ENCODE data around the gene ANKRD34B. TPM values are rescaled to one million over a fixed set of nuclear protein-coding genes. Genes with fewer than 3 reads are reported as not detected.

The ANKRD34B gene
- total and polyA plus RNA-seq, 12 donors, result 0.13 TPM; not detected in 11

DNA sequence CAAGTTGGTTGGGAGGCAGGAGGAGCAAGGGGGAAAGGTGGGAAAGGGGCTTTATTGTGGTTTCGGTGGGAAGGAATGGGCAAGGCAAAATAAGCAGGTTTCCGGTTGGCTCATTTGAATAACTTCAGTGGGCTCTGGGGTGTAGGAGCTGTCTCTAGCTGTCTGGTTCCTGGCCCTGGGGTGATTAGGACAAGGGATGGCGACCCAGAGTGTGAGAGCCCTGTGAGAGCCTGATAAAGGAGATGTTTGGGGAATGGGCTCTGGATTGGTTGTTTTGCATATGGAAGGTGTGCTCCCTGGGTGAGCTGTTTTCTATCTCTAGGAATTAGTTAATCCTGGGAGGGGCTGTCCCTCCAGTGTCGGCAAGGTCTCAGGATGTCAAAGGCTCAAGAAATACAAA, 15.4 kb downstream of the ANKRD34B start:
- DNase-seq (no peak), ATAC-seq (no peak)
- intact Hi-C loops (cut with DNase I), result no loop called here
- Histone ChIP-seq H3K4me3 (no peak overlapping the region), H3K4me1 (no peaks in the 10 kb centered on the region), H3K9me3 (no peaks in the 10 kb centered on the region), H3K27ac (no peak overlapping the region), H3K27me3 (peaks cover 0 to 78% (median 40%) of the 10 kb centered on the region in 7 donors), H3K36me3 (no peaks in the 10 kb centered on the region)
- TF ChIP-seq, protein P1, sequence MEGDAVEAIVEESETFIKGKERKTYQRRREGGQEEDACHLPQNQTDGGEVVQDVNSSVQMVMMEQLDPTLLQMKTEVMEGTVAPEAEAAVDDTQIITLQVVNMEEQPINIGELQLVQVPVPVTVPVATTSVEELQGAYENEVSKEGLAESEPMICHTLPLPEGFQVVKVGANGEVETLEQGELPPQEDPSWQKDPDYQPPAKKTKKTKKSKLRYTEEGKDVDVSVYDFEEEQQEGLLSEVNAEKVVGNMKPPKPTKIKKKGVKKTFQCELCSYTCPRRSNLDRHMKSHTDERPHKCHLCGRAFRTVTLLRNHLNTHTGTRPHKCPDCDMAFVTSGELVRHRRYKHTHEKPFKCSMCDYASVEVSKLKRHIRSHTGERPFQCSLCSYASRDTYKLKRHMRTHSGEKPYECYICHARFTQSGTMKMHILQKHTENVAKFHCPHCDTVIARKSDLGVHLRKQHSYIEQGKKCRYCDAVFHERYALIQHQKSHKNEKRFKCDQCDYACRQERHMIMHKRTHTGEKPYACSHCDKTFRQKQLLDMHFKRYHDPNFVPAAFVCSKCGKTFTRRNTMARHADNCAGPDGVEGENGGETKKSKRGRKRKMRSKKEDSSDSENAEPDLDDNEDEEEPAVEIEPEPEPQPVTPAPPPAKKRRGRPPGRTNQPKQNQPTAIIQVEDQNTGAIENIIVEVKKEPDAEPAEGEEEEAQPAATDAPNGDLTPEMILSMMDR (IDR thresholded peaks at IDR 0.05), result no peak
- 39 to 41% methylated on average over 4 of the region's 4 CpGs for WGBS, 2 donors

DNA sequence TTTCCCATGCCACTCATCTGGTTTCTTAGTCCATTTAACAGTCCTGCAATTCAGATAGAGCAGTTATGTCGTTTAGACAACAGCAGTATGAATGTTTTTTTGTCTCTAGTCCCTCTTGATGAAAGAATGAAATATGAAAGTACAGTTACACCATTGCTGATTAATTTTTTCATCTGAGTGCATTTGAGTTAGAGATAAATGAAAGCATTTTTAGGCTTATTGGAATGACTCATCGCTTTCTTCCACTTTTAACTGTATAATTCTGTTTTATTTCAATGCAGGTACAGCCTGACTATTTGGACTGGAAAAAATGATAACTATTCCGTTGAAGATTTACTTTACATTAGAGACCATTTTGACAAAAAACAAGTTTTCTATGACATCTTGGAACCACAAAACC, 28.7 kb downstream of the ANKRD34B start:
- TF ChIP-seq, protein P1 (IDR thresholded peaks at IDR 0.05), result no peak
- H3K4me3 ChIP-seq, result no peak overlapping the region
- H3K36me3 ChIP-seq, result no peaks in the 10 kb centered on the region
- no peak for ATAC-seq
- peaks cover 0 to 8% (median 0%) of the 10 kb centered on the region in 11 donors for H3K9me3 ChIP-seq
- no peak for DNase-seq
- intact Hi-C loops (cut with DNase I), result no loop called here
- H3K27me3 ChIP-seq, result no peaks in the 10 kb centered on the region
- no peak overlapping the region for H3K27ac ChIP-seq
- WGBS, 2 donors, result 52 to 59% methylated on average over 3 of the region's 3 CpGs
- no peaks in the 10 kb centered on the region for H3K4me1 ChIP-seq

DNA sequence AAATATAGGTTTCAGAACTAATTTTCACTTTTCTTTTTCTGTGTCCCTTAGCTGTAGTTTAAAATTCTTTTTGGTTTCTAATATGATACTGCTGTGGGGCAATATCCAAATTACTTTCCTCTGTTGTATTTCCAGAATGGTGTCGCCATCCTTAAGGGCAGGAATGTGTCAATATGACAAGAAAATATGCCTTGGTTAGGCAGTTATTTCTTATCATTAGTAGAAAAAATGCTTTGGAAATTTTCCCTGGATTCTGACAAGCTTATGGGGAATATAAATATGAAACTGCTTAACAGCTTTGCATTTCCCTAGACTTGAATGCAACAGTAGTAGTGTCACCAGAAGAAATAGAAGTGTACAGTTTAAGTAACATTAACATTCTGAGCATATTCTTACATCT, 29.4 kb downstream of the ANKRD34B start:
- WGBS, 2 donors, result 77 to 79% methylated on average over 1 of the region's 1 CpG
- intact Hi-C loops (cut with DNase I), result no loop called here

DNA sequence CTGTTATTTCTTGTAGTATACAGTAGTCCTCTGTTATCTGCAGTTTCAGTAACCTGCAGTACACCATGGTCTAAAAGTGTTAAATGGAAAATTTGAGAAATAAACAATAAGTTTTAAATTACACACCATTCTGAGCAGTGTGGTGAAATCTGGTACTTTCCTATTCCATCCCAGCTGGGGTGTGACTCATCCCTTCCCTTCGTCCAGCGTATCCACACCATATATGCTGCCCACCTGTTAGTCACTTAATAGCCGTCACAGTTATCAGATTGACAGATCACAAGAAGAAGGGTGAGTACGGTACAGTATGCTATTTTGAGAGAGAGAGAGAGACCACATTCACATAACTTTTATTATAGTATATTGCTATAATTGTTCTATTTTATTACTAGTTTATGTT, 53.3 kb downstream of the ANKRD34B start:
- TF ChIP-seq, protein P1 (IDR thresholded peaks at IDR 0.05), result no peak

More for the DNA sequence above, 29.4 kb downstream of the ANKRD34B start:
- no peaks in the 10 kb centered on the region for H3K36me3 ChIP-seq
- no peak overlapping the region for H3K27ac ChIP-seq
- TF ChIP-seq, protein P1 (IDR thresholded peaks at IDR 0.05), result no peak
- peaks cover 0 to 15% (median 0%) of the 10 kb centered on the region in 11 donors for H3K9me3 ChIP-seq
- DNase-seq (no peak), ATAC-seq (no peak)
- no peaks in the 10 kb centered on the region for H3K4me1 ChIP-seq
- H3K27me3 ChIP-seq, result no peaks in the 10 kb centered on the region
- H3K4me3 ChIP-seq, result no peak overlapping the region

More for the DNA sequence above, 53.3 kb downstream of the ANKRD34B start:
- Histone ChIP-seq H3K4me1 (no peaks in the 10 kb centered on the region), H3K4me3 (no peak overlapping the region), H3K9me3 (no peaks in the 10 kb centered on the region), H3K27me3 (no peaks in the 10 kb centered on the region), H3K36me3 (peaks cover 0 to 46% (median 0%) of the 10 kb centered on the region in 9 donors), H3K27ac (no peak overlapping the region)
- WGBS, 2 donors, result 85 to 88% methylated on average over 4 of the region's 4 CpGs
- intact Hi-C loops (cut with DNase I), result no loop called here
- DNase-seq (no peak), ATAC-seq (no peak)

Data from heart right ventricle (tissue), 16 donors.